Measurements from ENCODE around the gene CASKIN1. TPM values are rescaled to one million over a fixed set of nuclear protein-coding genes. Genes with fewer than 3 reads are reported as not detected.

The CASKIN1 gene
- total RNA-seq, 1 experiment from 2014 or later, result 4.5 TPM

GRCh38 chr16:2244926-2245795 lies 48.8 kb upstream of the CASKIN1 start:
- intact Hi-C loops (cut with micrococcal nuclease; ENCODE audit: unreplicated experiment), result no loop called here
- H3K4me3 ChIP-seq (ENCODE audit: low read depth in 2 of 2, low read length in 2 of 2), result no peak overlapping the region
- no peaks in the 10 kb centered on the region for H3K9me3 ChIP-seq (ENCODE audit: control insufficient read depth, insufficient read depth, low read depth, low read length)
- ChIA-PET CTCF (no interaction called here), POLR2A (no interaction called here)
- DNase-seq (ENCODE audit: low read depth, low spot score), result no peak
- peaks cover 2% of the 10 kb centered on the region for H3K36me3 ChIP-seq (ENCODE audit: control insufficient read depth, insufficient read depth, low read length)
- no peaks in the 10 kb centered on the region for H3K27me3 ChIP-seq (ENCODE audit: control insufficient read depth, insufficient read depth, low read length)
- in situ Hi-C loops (cut with HindIII; ENCODE audit: low pct_unique_long_range_greater_than_20kb, low sequenced_read_pairs), result no loop called here
- H3K27ac ChIP-seq (ENCODE audit: low read length), result no peak overlapping the region
- no TSS peak for BruUV-seq (replicated peaks)
- 0 out of 2 replicates have a peak, but pooled peaks cover 3% of the 10 kb centered on the region for H3K4me1 ChIP-seq (ENCODE audit: control insufficient read depth, insufficient read depth, low read length)
- ATAC-seq, result no peak
- TF ChIP-seq POLR2AphosphoS5 (IDR thresholded peaks at IDR 0.05; ENCODE audit: low read depth, low read length), result no peak
- no peak for TF ChIP-seq CTCF (IDR thresholded peaks at IDR 0.05)
- TF ChIP-seq TCF7L2 (IDR thresholded peaks at IDR 0.05; ENCODE audit: low read depth, low read length), result no peak
- no peak for TF ChIP-seq SIN3A (IDR thresholded peaks at IDR 0.05; ENCODE audit: borderline replicate concordance, insufficient read depth, low read depth, low read length)
- TF ChIP-seq REST (IDR thresholded peaks at IDR 0.05; ENCODE audit: insufficient read depth in 1 of 2, low read depth in 2 of 2, low read length in 1 of 2), result no peak

- peak; percentile 36 for ATAC-seq
These were observed 47.9 kb upstream of the CASKIN1 start for GRCh38 chr16:2244301-2244700.

More at GRCh38 chr16:2244301-2244700, 47.9 kb upstream of the CASKIN1 start:
- Histone ChIP-seq H3K4me1 (ENCODE audit: control insufficient read depth, insufficient read depth, low read length) (peaks cover 2% of the 10 kb centered on the region; the same call in 1 of the 2 replicates), H3K27ac (ENCODE audit: low read length) (no peak overlapping the region), H3K4me3 (ENCODE audit: low read depth in 2 of 2, low read length in 2 of 2) (no peak overlapping the region), H3K27me3 (ENCODE audit: control insufficient read depth, insufficient read depth, low read length) (no peaks in the 10 kb centered on the region), H3K36me3 (ENCODE audit: control insufficient read depth, insufficient read depth, low read length) (peaks cover 2% of the 10 kb centered on the region), H3K9me3 (ENCODE audit: control insufficient read depth, insufficient read depth, low read depth, low read length) (no peaks in the 10 kb centered on the region)
- TF ChIP-seq POLR2AphosphoS5 (IDR thresholded peaks at IDR 0.05; ENCODE audit: low read depth, low read length) (no peak), SIN3A (IDR thresholded peaks at IDR 0.05; ENCODE audit: borderline replicate concordance, insufficient read depth, low read depth, low read length) (no peak), CTCF (IDR thresholded peaks at IDR 0.05) (peak; percentile 51; the same call in 1 of the 2 replicates), REST (IDR thresholded peaks at IDR 0.05; ENCODE audit: insufficient read depth in 1 of 2, low read depth in 2 of 2, low read length in 1 of 2) (no peak), TCF7L2 (IDR thresholded peaks at IDR 0.05; ENCODE audit: low read depth, low read length) (no peak)
- no peak for DNase-seq (ENCODE audit: low read depth, low spot score)
- CTCF ChIA-PET, result no interaction called here
- in situ Hi-C loops (cut with HindIII; ENCODE audit: low pct_unique_long_range_greater_than_20kb, low sequenced_read_pairs), result no loop called here
- POLR2A ChIA-PET, result no interaction called here
- no TSS peak for BruUV-seq (replicated peaks)
- intact Hi-C loops (cut with micrococcal nuclease; ENCODE audit: unreplicated experiment), result no loop called here

Measured in Panc1 (cell line).